ENCODE data around the gene TWF2.
"Not testable (repeated sequence)": the region's sequence is repeated elsewhere in the genome, so short reads cannot be mapped to it uniquely, and the experiment has no call there.

Gene TWF2

GRCh38 chr3:52279596-52279995 lies 40.6 kb upstream of the TWF2 start:
- no peak overlapping the region for H3K4me3 ChIP-seq (ENCODE audit: low read depth, low read length)
- TF ChIP-seq CTCF (IDR thresholded peaks at IDR 0.05; ENCODE audit: low read depth, low read length) = no peak

DNA sequence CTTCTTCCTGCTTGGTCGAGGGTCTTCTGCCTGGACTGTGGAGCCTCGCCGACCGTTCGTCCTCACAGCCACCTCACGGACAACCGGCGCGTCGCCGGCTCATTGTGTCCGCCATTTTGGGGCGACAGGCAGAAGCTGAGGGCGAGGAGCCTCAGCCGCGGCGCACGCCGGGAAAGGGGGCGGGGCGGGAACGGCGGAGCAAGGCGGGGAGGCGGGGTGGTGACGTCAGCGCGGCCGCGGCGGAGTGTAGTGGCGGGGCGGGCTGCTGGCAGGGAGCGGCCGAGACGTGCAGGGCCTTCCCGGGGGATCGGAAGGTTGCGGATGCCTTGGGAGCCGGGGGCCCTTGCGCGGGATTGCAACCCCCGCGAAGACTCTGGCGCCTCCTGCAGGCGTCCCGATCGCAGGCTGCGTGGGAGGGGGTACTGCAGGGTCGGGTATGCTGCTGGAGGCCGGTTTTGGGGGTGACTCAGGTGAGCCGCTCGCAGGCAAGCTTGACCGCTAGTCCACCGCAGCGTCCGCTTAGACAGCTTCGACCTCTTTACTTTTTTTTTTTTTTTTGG lies 39.6 kb upstream of the TWF2 start, which contains the start of gene WDR82:
TSS of gene WDR82 (minus strand) at position 140 of the 560 bp plus-strand sequence. CDS start 288 bp downstream, outside the sequence.
- H3K4me3 ChIP-seq (ENCODE audit: low read depth, low read length) = peak within 1 kb of the TSS; percentile 91
- TF ChIP-seq CTCF (IDR thresholded peaks at IDR 0.05; ENCODE audit: low read depth, low read length) = peak; percentile 27; the same call in 1 of the 2 replicates

GRCh38 chr3:52277972-52278509 lies 39.1 kb upstream of the TWF2 start:
- H3K4me3 ChIP-seq (ENCODE audit: low read depth, low read length) = peak overlapping the region; percentile 91
- peak; percentile 30; the same call in 1 of the 2 replicates for TF ChIP-seq CTCF (IDR thresholded peaks at IDR 0.05; ENCODE audit: low read depth, low read length)

- no peak for TF ChIP-seq CTCF (IDR thresholded peaks at IDR 0.05; ENCODE audit: low read depth, low read length)
Measured at GRCh38 chr3:52277071-52277964, 38.4 kb upstream of the TWF2 start.

DNA sequence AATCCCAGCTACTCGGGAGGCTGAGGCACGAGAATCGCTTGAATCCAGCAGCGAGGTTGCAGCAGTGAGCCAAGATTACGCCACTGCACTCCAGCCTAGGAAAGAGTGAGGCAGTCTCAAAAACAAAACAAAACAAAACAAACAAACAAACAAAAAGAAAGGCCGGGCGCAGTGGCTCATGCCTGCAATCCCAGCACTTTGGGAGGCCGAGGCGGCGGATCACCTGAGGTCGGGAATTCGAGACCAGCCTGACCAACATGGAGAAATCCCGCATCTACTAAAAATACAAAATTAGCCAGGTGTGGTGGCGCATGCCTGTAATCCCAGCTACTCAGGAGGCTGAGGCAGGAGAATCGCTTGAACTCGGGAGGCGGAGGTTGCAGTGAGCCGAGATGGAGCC lies 35.8 kb upstream of the TWF2 start:
- H3K4me3 ChIP-seq (ENCODE audit: low read depth, low read length) = not testable (repeated sequence)

More at GRCh38 chr3:52277071-52277964, 38.4 kb upstream of the TWF2 start:
- H3K4me3 ChIP-seq (ENCODE audit: low read depth, low read length) = peak overlapping the region; percentile 91

DNA sequence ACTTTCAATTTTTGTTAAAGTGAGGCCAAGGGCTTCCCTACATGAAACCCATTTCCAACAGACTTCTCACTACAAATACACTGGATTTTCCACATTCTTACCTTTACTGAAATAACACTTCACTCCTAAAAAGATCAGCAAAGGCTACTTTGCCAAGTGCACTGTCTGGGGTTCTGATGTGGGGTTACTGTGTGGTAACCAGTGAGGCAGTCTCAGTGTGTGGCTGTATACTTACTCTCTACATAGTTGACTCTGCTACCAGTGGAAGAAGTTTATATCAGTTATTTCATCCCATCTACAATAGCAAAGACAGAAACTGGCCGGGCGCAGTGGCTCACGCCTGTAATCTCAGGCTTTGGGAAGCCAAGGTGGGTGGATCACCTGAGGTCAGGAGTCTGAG lies 33.9 kb upstream of the TWF2 start:
- no peak for TF ChIP-seq CTCF (IDR thresholded peaks at IDR 0.05; ENCODE audit: low read depth, low read length)
- no peak overlapping the region for H3K4me3 ChIP-seq (ENCODE audit: low read depth, low read length)

DNA sequence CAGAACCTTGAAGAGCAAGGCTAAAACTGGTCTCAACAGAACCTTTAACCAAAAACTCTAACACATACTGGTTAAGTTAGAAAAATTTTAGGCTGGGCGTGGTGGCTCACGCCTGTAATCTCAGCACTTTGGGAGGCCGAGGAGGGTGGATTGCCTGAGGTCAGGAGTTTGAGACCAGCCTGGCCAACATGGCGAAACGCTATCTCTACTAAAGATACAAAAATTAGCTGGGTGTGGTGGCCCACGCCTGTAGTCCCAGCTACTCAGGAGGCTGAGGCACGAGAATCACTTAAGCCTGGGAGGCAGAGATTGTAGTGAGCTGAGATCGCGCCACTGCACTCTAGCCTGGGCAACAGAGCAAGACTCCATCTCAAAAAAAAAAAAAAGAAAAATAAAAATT lies 33.2 kb upstream of the TWF2 start:
- not testable (repeated sequence) for H3K4me3 ChIP-seq (ENCODE audit: low read depth, low read length)

GRCh38 chr3:52270252-52270754 lies 31.3 kb upstream of the TWF2 start:
- no peak for TF ChIP-seq CTCF (IDR thresholded peaks at IDR 0.05; ENCODE audit: low read depth, low read length)
- H3K4me3 ChIP-seq (ENCODE audit: low read depth, low read length) = no peak overlapping the region

Data from WI38 (cell line).